Measurements from ENCODE around the gene PBX3. TPM values are rescaled to one million over a fixed set of nuclear protein-coding genes. Genes with fewer than 3 reads are reported as not detected.

The PBX3 gene
- polyA plus RNA-seq, 1 donor (not counting 4 experiments of a cell fraction or from before 2014, with no cell fraction given), result 26.3 TPM

- H3K4me2 ChIP-seq (ENCODE audit: control insufficient read depth, extremely low read depth, insufficient read depth, low read depth, low read length), result no peak overlapping the region
- FAIRE-seq (no peak), DNase-seq (ENCODE audit: low read depth, low spot score) (no peak)
- no peak overlapping the region for H2AFZ ChIP-seq (ENCODE audit: control insufficient read depth, low read length)
- no peak for TF ChIP-seq CTCF (optimal IDR thresholded peaks at IDR 0.05 in 1 of 3, IDR thresholded peaks at IDR 0.05 in 1 of 3, conservative IDR thresholded peaks at IDR 0.05 in 1 of 3; ENCODE audit: extremely low read depth in 1 of 3, insufficient read depth in 2 of 3, low read length in 3 of 3)
- no peak for TF ChIP-seq EZH2 (IDR thresholded peaks at IDR 0.05; ENCODE audit: low read length)
- H3K9me3 ChIP-seq (ENCODE audit: control insufficient read depth, low read depth, low read length), result no peaks in the 10 kb centered on the region
- dilution Hi-C loops (cut with MboI; ENCODE audit: extremely low pct_ligation_motif_present, low sequenced_read_pairs), result no loop called here
- no peaks in the 10 kb centered on the region for H3K27me3 ChIP-seq (ENCODE audit: control insufficient read depth, extremely low read depth, insufficient read depth, low read length)
- H3K9me1 ChIP-seq (ENCODE audit: control insufficient read depth, extremely low read depth, insufficient read depth, low read length), result no peaks in the 10 kb centered on the region
- H3K9ac ChIP-seq (ENCODE audit: control insufficient read depth, extremely low read depth, insufficient read depth, low read length), result no peak overlapping the region
- no peaks in the 10 kb centered on the region for H3K36me3 ChIP-seq (ENCODE audit: control insufficient read depth in 2 of 2, extremely low read depth in 1 of 2, insufficient read depth in 2 of 2, low read length in 2 of 2)
- H3K4me1 ChIP-seq (ENCODE audit: control insufficient read depth, extremely low read depth, insufficient read depth, low read length), result peaks cover 3% of the 10 kb centered on the region
- H3K79me2 ChIP-seq (ENCODE audit: control insufficient read depth, insufficient read depth, low read length), result peaks cover 10% of the 10 kb centered on the region
- no peak overlapping the region for H3K4me3 ChIP-seq (ENCODE audit: control insufficient read depth in 2 of 3, extremely low read depth in 1 of 3, insufficient read depth in 2 of 3, low read depth in 1 of 3, low read length in 3 of 3)
- H4K20me1 ChIP-seq (ENCODE audit: control insufficient read depth, extremely low read depth, insufficient read depth, low read length), result no peaks in the 10 kb centered on the region
- H3K27ac ChIP-seq (ENCODE audit: control insufficient read depth, insufficient read depth, low read length), result no peak overlapping the region
Observed at GRCh38 chr9:125810161-125810560, 63.0 kb downstream of the PBX3 start.

- Histone ChIP-seq H3K79me2 (ENCODE audit: control insufficient read depth, insufficient read depth, low read length) (peaks cover 14% of the 10 kb centered on the region), H3K27ac (ENCODE audit: control insufficient read depth, insufficient read depth, low read length) (no peak overlapping the region), H3K9me1 (ENCODE audit: control insufficient read depth, extremely low read depth, insufficient read depth, low read length) (no peaks in the 10 kb centered on the region), H3K9me3 (ENCODE audit: control insufficient read depth, low read depth, low read length) (no peaks in the 10 kb centered on the region), H2AFZ (ENCODE audit: control insufficient read depth, low read length) (no peak overlapping the region), H3K4me1 (ENCODE audit: control insufficient read depth, extremely low read depth, insufficient read depth, low read length) (peaks cover 11% of the 10 kb centered on the region), H3K9ac (ENCODE audit: control insufficient read depth, extremely low read depth, insufficient read depth, low read length) (no peak overlapping the region), H3K4me2 (ENCODE audit: control insufficient read depth, extremely low read depth, insufficient read depth, low read depth, low read length) (no peak overlapping the region), H3K4me3 (ENCODE audit: control insufficient read depth in 2 of 3, extremely low read depth in 1 of 3, insufficient read depth in 2 of 3, low read depth in 1 of 3, low read length in 3 of 3) (no peak overlapping the region), H3K36me3 (ENCODE audit: control insufficient read depth in 2 of 2, extremely low read depth in 1 of 2, insufficient read depth in 2 of 2, low read length in 2 of 2) (no peaks in the 10 kb centered on the region), H3K27me3 (ENCODE audit: control insufficient read depth, extremely low read depth, insufficient read depth, low read length) (no peaks in the 10 kb centered on the region), H4K20me1 (ENCODE audit: control insufficient read depth, extremely low read depth, insufficient read depth, low read length) (no peaks in the 10 kb centered on the region)
- no peak for FAIRE-seq
- dilution Hi-C loops (cut with MboI; ENCODE audit: extremely low pct_ligation_motif_present, low sequenced_read_pairs), result no loop called here
- DNase-seq (ENCODE audit: low read depth, low spot score), result no peak
- no peak for TF ChIP-seq EZH2 (IDR thresholded peaks at IDR 0.05; ENCODE audit: low read length)
- no peak for TF ChIP-seq CTCF (optimal IDR thresholded peaks at IDR 0.05 in 1 of 3, IDR thresholded peaks at IDR 0.05 in 1 of 3, conservative IDR thresholded peaks at IDR 0.05 in 1 of 3; ENCODE audit: extremely low read depth in 1 of 3, insufficient read depth in 2 of 3, low read length in 3 of 3)
Observed at GRCh38 chr9:125811002-125811401, 63.8 kb downstream of the PBX3 start.
